ENCODE measurements around the gene CCDC30. TPM values are rescaled to one million over a fixed set of nuclear protein-coding genes. Genes with fewer than 3 reads are reported as not detected.

Gene CCDC30
- total and polyA plus RNA-seq, 9 of the 15 experiments (the other 6 are each of a cell fraction or from before 2014, with no cell fraction given) = 0.05 to 0.91 (median 0.24) TPM

GRCh38 chr1:42674214-42674613, 211.1 kb downstream of the CCDC30 start:
- POLR2A ChIA-PET = interaction anchor here (1.0 kb wide), 2 partner anchors 8 to 9 kb away, joined by 5 to 10 read pairs; partner anchors contain the start of gene YBX1
- FAIRE-seq (no peak), DNase-seq (ENCODE audit: extremely low read depth in 1 of 4, low spot score in 3 of 4) (no peak), ATAC-seq (no peak)
- in situ Hi-C loops (cut with MboI) = no loop called here
- no peak overlapping the region for H2AFZ ChIP-seq (ENCODE audit: low read depth, low read length)
- no peaks in the 10 kb centered on the region for H3K4me1 ChIP-seq (replicated peaks in 1 of 2; ENCODE audit: control insufficient read depth in 2 of 2, insufficient read depth in 2 of 2, low read length in 2 of 2)
- H3K36me3 ChIP-seq (ENCODE audit: control insufficient read depth, insufficient read depth, low read length) = peaks cover 66% of the 10 kb centered on the region
- H3K27me3 ChIP-seq (ENCODE audit: control insufficient read depth in 2 of 2, insufficient read depth in 2 of 2, low read length in 2 of 2) = no peaks in the 10 kb centered on the region
- no peak overlapping the region for H3K9ac ChIP-seq (ENCODE audit: insufficient read depth in 1 of 2, low read depth in 2 of 2, low read length in 2 of 2)
- TF ChIP-seq PHB2 (IDR thresholded peaks at IDR 0.05; ENCODE audit: low read depth) (no peak), NCOA6 (IDR thresholded peaks at IDR 0.05) (no peak), ZNF140 (CRISPR knock-in tag; IDR thresholded peaks at IDR 0.05) (no peak), CEBPB (tag; IDR thresholded peaks at IDR 0.05) (no peak), USF1 (CRISPR knock-in tag; IDR thresholded peaks at IDR 0.05) (no peak), BMI1 (IDR thresholded peaks at IDR 0.05; ENCODE audit: low read length) (no peak), THAP12 (CRISPR knock-in tag; IDR thresholded peaks at IDR 0.05) (no peak), ETV6 (IDR thresholded peaks at IDR 0.05; ENCODE audit: borderline replicate concordance in 1 of 2, low read depth in 2 of 2, low read length in 1 of 2) (no peak), ETV6 (CRISPR knock-in tag; IDR thresholded peaks at IDR 0.05; ENCODE audit: borderline replicate concordance) (no peak)
- BruUV-seq (replicated peaks) = no TSS peak
- H4K20me1 ChIP-seq (replicated peaks; ENCODE audit: control insufficient read depth, insufficient read depth, low read length) = no peaks in the 10 kb centered on the region
- H3K79me2 ChIP-seq (ENCODE audit: control insufficient read depth, insufficient read depth, low read length) = no peaks in the 10 kb centered on the region
- H3K4me2 ChIP-seq (ENCODE audit: insufficient read depth, low read length) = no peak overlapping the region
- no peaks in the 10 kb centered on the region for H3K9me1 ChIP-seq (ENCODE audit: control insufficient read depth, insufficient read depth, low read length)
- no peaks in the 10 kb centered on the region for H3K9me3 ChIP-seq (replicated peaks; ENCODE audit: control insufficient read depth, insufficient read depth, low read depth, low read length)
- CTCF ChIA-PET (ENCODE audit: low intra/inter-chr PET ratio) = no interaction called here
- no peak overlapping the region for H3K27ac ChIP-seq (ENCODE audit: extremely low read depth, low read depth, low read length)
- no peak overlapping the region for H3K4me3 ChIP-seq
- intact Hi-C loops (cut with micrococcal nuclease) = no loop called here
